ENCODE measurements around the gene EPHA4. TPM values are rescaled to one million over a fixed set of nuclear protein-coding genes. Genes with fewer than 3 reads are reported as not detected.

The EPHA4 gene
- total RNA-seq, 2 donors from 2014 or later = 12.0 to 88.8 TPM

- WGBS = 59% methylated on average over 8 of the region's 8 CpGs
- intact Hi-C loops (cut with DNase I) = no loop called here
- TF ChIP-seq POLR2AphosphoS5 (IDR thresholded peaks at IDR 0.05) = no peak
- no peak for TF ChIP-seq POLR2A (IDR thresholded peaks at IDR 0.05)
- TF ChIP-seq CTCF (IDR thresholded peaks at IDR 0.05) = no peak
- Histone ChIP-seq H3K27ac (no peak overlapping the region), H3K9me3 (no peaks in the 10 kb centered on the region), H3K36me3 (no peaks in the 10 kb centered on the region), H3K4me3 (no peak overlapping the region), H3K27me3 (replicated peaks; ENCODE audit: insufficient read depth) (no peaks in the 10 kb centered on the region), H3K4me1 (replicated peaks) (no peaks in the 10 kb centered on the region)
- no peak for DNase-seq (ENCODE audit: low spot score)
Measured at GRCh38 chr2:221448057-221448843, 123.9 kb downstream of the EPHA4 start.

- WGBS = 54% methylated on average over 6 of the region's 6 CpGs
- H3K9me3 ChIP-seq = no peaks in the 10 kb centered on the region
- no peaks in the 10 kb centered on the region for H3K27me3 ChIP-seq (replicated peaks; ENCODE audit: insufficient read depth)
- TF ChIP-seq POLR2AphosphoS5 (IDR thresholded peaks at IDR 0.05) (no peak), CTCF (IDR thresholded peaks at IDR 0.05) (no peak), POLR2A (IDR thresholded peaks at IDR 0.05) (no peak)
- H3K27ac ChIP-seq = no peak overlapping the region
- no peaks in the 10 kb centered on the region for H3K36me3 ChIP-seq
- intact Hi-C loops (cut with DNase I) = no loop called here
- no peaks in the 10 kb centered on the region for H3K4me1 ChIP-seq (replicated peaks)
- no peak for DNase-seq (ENCODE audit: low spot score)
- H3K4me3 ChIP-seq = no peak overlapping the region
Measured at GRCh38 chr2:221447310-221447709, 124.8 kb downstream of the EPHA4 start.

GRCh38 chr2:221446140-221446539 is 126.0 kb downstream of the EPHA4 start:
- no peak overlapping the region for H3K4me3 ChIP-seq
- intact Hi-C loops (cut with DNase I) = no loop called here
- WGBS = 99% methylated on average over 2 of the region's 2 CpGs
- H3K27me3 ChIP-seq (replicated peaks; ENCODE audit: insufficient read depth) = no peaks in the 10 kb centered on the region
- H3K36me3 ChIP-seq = no peaks in the 10 kb centered on the region
- no peak overlapping the region for H3K27ac ChIP-seq
- no peaks in the 10 kb centered on the region for H3K9me3 ChIP-seq
- DNase-seq (ENCODE audit: low spot score) = no peak
- no peaks in the 10 kb centered on the region for H3K4me1 ChIP-seq (replicated peaks)
- TF ChIP-seq POLR2A (IDR thresholded peaks at IDR 0.05) = no peak
- TF ChIP-seq CTCF (IDR thresholded peaks at IDR 0.05) = no peak
- no peak for TF ChIP-seq POLR2AphosphoS5 (IDR thresholded peaks at IDR 0.05)

- Histone ChIP-seq H3K9me3 (no peaks in the 10 kb centered on the region), H3K4me1 (replicated peaks) (no peaks in the 10 kb centered on the region), H3K4me3 (no peak overlapping the region), H3K27me3 (replicated peaks; ENCODE audit: insufficient read depth) (no peaks in the 10 kb centered on the region), H3K27ac (no peak overlapping the region), H3K36me3 (no peaks in the 10 kb centered on the region)
- WGBS = 41% methylated on average over 2 of the region's 2 CpGs
- no peak for DNase-seq (ENCODE audit: low spot score)
- TF ChIP-seq POLR2AphosphoS5 (IDR thresholded peaks at IDR 0.05) = peak; percentile 18
- TF ChIP-seq POLR2A (IDR thresholded peaks at IDR 0.05) = no peak
- intact Hi-C loops (cut with DNase I) = loop anchor here (5.0 kb wide), 1 partner anchor 128 kb away; the partner anchor contains the start of gene EPHA4
Measured at GRCh38 chr2:221444106-221444505, 128.0 kb downstream of the EPHA4 start.

- intact Hi-C loops (cut with DNase I) = loop anchor here (5.0 kb wide), 1 partner anchor 129 kb away; the partner anchor contains the start of gene EPHA4
- 91% methylated on average over 1 of the region's 1 CpG for WGBS
Measured at GRCh38 chr2:221443645-221444044, 128.5 kb downstream of the EPHA4 start.

More at GRCh38 chr2:221443645-221444044, 128.5 kb downstream of the EPHA4 start:
- no peak for DNase-seq (ENCODE audit: low spot score)
- no peaks in the 10 kb centered on the region for H3K27me3 ChIP-seq (replicated peaks; ENCODE audit: insufficient read depth)
- H3K27ac ChIP-seq = no peak overlapping the region
- no peak overlapping the region for H3K4me3 ChIP-seq
- TF ChIP-seq POLR2A (IDR thresholded peaks at IDR 0.05) (no peak), POLR2AphosphoS5 (IDR thresholded peaks at IDR 0.05) (no peak), CTCF (IDR thresholded peaks at IDR 0.05) (no peak)
- no peaks in the 10 kb centered on the region for H3K36me3 ChIP-seq
- no peaks in the 10 kb centered on the region for H3K4me1 ChIP-seq (replicated peaks)
- no peaks in the 10 kb centered on the region for H3K9me3 ChIP-seq

All from prostate gland (tissue), 2 donors.